ENCODE results near the gene POC1A.

POC1A gene

GRCh38 chr3:52118156-52118875 lies 35.9 kb downstream of the POC1A start:
- H3K27ac Mint-ChIP-seq = no peak overlapping the region
- DNase-seq = no peak

DNA sequence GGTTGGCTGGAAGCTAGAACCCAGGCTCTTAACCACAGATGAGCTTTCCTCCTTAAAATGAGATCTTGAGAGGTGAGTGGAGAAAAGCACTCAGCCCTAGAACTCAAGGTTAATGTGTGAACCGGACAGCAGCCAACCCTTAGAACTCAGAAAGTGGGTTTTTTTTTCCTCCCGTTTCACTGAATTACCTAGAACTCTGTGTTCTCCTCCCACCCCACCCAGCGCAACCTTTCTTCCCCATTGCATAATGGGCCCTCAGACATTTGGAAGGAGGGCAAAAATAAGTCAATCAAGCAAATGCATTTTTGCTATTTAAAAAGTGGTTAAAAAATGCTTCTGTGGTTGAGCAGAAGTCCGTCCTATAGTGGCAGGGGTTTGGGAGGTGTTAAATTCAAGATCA lies 36.7 kb downstream of the POC1A start:
- no peak for ATAC-seq
- Mint-ChIP-seq H3K27me3 (no peaks in the 10 kb centered on the region), H3K4me3 (no peak overlapping the region), H3K27ac (no peak overlapping the region), H3K9me3 (no peaks in the 10 kb centered on the region), H3K4me1 (peaks cover 14% of the 10 kb centered on the region)
- DNase-seq = no peak

More at GRCh38 chr3:52118156-52118875, 35.9 kb downstream of the POC1A start:
- no peak overlapping the region for H3K4me3 Mint-ChIP-seq
- H3K9me3 Mint-ChIP-seq = no peaks in the 10 kb centered on the region
- ATAC-seq = no peak
- H3K4me1 Mint-ChIP-seq = peaks cover 14% of the 10 kb centered on the region
- no peaks in the 10 kb centered on the region for H3K27me3 Mint-ChIP-seq

DNA sequence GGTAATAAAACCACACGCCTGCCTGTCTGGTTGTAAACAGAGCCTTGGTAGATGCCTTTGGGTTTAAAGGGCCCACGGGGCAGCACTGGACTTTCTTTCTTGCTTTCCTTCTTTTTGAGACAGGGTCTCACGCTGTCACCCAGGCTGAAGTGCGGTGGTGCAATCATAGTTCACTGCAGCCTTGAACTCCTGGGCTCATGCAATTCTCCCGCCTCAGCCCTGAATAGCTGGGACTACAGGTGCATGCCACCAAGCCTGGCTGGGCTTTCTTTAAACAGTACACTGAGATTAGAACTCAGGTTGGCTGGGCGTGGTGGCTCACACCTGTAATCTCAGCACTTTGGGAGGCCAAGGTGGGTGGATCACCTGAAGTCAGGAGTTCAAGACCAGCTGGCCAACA lies 42.2 kb downstream of the POC1A start:
- peaks cover 8% of the 10 kb centered on the region for H3K4me1 Mint-ChIP-seq

GRCh38 chr3:52110502-52110901 lies 43.7 kb downstream of the POC1A start:
- no peaks in the 10 kb centered on the region for H3K9me3 Mint-ChIP-seq
- ATAC-seq = no peak
- peaks cover 8% of the 10 kb centered on the region for H3K4me1 Mint-ChIP-seq
- H3K4me3 Mint-ChIP-seq = no peak overlapping the region
- DNase-seq = no peak
- peak overlapping the region in 1 of 2 donors; percentile 33 for H3K27ac Mint-ChIP-seq
- no peaks in the 10 kb centered on the region for H3K27me3 Mint-ChIP-seq

More for the DNA sequence above, 42.2 kb downstream of the POC1A start:
- H3K27me3 Mint-ChIP-seq = no peaks in the 10 kb centered on the region
- H3K9me3 Mint-ChIP-seq = no peaks in the 10 kb centered on the region
- no peak for DNase-seq
- no peak for ATAC-seq
- no peak overlapping the region for H3K27ac Mint-ChIP-seq
- H3K4me3 Mint-ChIP-seq = no peak overlapping the region

DNA sequence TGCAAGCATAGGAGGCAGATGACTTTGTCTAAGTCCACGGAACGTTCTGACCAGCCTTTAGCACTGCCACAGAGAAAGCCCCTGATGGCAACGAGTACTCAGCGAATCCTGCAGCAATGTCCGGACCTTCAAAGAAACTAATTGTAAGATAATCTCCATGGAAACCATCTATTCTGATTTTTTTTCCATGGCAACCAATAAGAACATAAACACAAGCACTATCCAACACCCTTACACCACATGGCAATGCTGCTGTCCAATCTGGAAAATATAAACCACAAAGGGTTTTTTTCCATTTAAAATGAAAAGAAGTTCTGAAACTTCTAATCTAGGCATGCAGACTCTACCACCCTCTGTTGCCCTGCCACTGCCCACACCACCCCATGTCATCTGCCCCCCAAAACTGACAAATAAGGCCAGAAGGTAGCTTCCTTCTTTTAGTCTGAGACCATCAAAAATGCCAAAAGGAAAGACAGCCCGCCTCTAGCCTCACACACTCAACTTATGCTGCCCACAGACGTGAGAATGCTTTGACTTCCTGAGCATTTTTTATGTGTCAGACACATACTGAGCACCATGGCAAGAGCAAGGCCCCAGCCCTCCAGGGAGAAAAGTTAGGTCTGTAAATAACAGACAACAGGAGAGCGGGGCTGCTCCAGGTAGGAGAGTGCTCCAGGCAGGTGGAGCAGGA lies 44.5 kb downstream of the POC1A start:
- no peak for ATAC-seq
- no peaks in the 10 kb centered on the region for H3K9me3 Mint-ChIP-seq
- no peak overlapping the region for H3K4me3 Mint-ChIP-seq
- H3K27ac Mint-ChIP-seq = peak overlapping the region in 1 of 2 donors; percentile 33
- H3K27me3 Mint-ChIP-seq = no peaks in the 10 kb centered on the region
- DNase-seq = no peak
- peaks cover 8% of the 10 kb centered on the region for H3K4me1 Mint-ChIP-seq

DNA sequence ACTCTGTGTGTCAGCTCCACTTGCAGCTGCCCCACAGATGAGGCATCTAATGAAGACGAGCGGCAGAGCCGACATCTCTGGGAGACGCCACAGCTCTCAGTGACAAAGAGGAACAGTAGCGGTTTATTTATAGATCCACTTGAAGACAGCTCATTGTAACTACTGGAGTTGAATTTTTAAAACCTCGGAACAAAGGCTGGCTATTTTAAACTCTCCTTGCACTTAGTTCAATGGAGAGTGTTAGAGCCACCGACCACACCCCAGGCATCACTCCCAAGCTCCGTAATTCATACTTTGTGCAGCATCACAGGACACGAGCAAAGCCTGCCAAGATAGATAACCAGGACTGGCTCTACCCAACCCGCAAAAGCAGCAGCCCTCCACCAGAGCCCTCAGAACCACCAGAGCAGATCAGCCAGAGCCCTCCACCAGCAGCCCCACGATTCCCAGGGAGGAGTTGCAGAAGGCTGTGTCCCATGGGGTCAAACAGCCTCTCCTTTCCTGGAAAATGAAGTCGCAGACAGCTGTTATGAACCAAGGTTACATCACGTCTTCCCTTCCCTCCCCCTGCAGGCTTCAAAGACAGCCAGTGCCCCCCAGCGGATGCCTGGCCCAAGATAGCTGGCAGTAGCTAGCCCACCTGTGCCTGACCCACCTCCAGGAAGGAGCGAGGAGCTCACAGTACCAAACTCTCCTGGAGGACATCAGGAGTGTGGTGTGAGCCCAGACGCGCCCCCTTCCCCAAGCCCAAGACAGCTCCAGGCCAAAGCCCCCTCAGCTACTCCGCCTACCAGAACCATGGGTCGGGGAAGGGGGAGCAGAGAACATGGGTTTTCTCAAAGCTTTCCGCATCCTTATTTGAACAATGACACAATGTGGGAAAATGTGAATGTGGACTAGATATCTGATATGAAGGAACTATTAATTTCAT lies 45.7 kb downstream of the POC1A start:
- H3K4me3 Mint-ChIP-seq = no peak overlapping the region
- ATAC-seq (no peak), DNase-seq (no peak)
- H3K27me3 Mint-ChIP-seq = no peaks in the 10 kb centered on the region
- peaks cover 8% of the 10 kb centered on the region for H3K4me1 Mint-ChIP-seq
- H3K9me3 Mint-ChIP-seq = no peaks in the 10 kb centered on the region
- no peak overlapping the region for H3K27ac Mint-ChIP-seq

DNA sequence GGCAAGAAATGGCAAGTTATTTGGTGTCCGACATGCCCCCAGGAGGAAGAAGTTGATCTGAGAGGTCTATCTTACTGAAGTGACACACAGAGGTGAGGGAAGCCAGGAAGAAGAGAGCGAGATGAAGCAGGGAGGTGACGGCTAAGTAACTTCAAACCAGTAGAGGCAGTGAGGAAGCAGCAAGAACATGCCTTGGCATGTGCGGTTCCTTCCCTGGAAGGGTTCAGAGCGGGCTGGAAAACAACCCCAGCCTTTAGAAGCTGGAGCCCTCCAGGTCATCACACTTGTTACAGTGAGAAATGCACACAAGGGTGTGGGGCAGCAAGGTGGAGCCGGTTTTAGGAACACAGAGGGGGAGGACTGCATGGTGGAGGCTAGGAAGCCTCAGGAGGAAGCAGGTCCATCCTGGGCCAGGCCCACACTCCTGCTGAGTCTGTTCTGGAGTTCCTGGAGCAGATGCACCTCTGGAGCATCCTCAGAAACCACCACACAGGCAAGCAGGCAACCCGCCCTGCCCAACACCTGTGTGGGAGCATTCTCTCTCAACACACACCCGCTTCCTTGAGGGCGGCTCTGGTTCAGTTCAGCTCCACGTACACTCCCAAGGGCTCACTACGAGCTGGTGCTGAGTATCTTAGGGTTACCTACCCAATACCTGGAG lies 47.1 kb downstream of the POC1A start:
- no peaks in the 10 kb centered on the region for H3K27me3 Mint-ChIP-seq
- no peak overlapping the region for H3K27ac Mint-ChIP-seq
- no peak for ATAC-seq
- no peak overlapping the region for H3K4me3 Mint-ChIP-seq
- DNase-seq = no peak
- peaks cover 8% of the 10 kb centered on the region for H3K4me1 Mint-ChIP-seq
- peaks cover 4 to 6% of the 10 kb centered on the region in 2 donors for H3K9me3 Mint-ChIP-seq

DNA sequence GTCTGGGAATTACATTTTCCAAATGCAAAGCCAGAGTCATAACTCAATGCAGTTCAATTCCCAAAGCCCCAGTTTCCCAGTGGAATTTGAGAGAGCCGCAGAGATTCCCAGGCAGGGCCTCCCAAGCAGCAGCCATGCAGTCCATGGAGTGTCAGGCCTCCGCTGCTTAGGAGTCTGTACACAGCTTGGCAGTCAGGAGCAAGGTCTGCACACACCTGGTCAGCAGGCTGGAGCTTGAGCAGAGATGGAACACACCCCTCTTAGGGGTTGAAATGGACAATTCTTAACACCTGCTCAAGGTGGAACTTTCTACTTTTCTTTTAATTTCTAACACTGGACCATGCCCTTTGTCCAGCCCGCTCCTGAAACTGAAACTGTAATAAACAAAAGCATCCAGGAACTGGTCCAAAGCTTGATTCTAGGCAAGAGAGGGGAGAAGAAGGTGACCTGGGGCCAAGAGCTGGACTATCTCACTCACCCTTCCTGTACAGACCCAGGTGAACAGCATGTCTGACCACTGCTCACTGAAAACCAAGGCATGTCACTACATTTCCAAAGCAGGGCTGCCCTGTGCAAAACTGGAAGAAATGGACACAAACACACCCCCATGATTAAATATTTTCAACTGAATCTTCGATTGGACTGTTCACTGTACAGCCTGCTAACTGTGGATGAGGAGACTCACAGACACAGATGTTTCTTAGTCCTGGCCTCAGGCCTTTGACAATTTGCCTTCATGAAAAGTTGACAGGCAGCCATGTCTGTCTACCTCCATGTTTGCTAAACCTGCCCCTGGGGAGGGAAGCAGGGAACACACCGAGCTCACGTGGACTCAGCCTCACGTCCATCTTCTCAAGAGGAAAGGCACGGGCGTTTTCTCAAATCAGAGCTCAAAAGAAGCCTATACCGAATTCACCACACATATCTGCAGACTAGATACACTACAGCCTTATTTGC lies 49.3 kb downstream of the POC1A start:
- DNase-seq (no peak), ATAC-seq (no peak)
- no peak overlapping the region for H3K4me3 Mint-ChIP-seq
- H3K27me3 Mint-ChIP-seq = no peaks in the 10 kb centered on the region
- H3K27ac Mint-ChIP-seq = no peak overlapping the region
- peaks cover 4 to 24% of the 10 kb centered on the region in 2 donors for H3K9me3 Mint-ChIP-seq
- H3K4me1 Mint-ChIP-seq = peaks cover 4% of the 10 kb centered on the region

DNA sequence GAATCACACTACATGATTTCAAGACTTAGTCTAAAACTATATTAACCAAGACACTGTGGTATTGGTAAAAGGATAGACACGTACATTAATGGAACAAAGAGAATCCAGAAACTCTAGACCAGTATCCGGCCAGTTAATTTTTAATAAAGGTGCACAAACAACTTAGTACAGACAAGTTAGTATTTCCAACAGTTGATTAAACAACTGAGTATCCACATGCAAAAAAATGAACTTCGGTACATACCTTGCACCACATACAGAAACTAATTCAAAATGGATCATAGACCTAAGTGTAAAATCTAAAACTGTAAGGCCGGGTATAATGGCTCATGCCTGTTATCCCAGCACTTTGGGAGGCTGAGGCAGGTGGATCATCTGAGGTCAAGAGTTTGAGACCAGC lies 51.3 kb downstream of the POC1A start:
- no peak for ATAC-seq
- Mint-ChIP-seq H3K27me3 (no peaks in the 10 kb centered on the region), H3K4me1 (no peaks in the 10 kb centered on the region), H3K27ac (no peak overlapping the region), H3K9me3 (peaks cover 4 to 24% of the 10 kb centered on the region in 2 donors), H3K4me3 (no peak overlapping the region)
- no peak for DNase-seq

GRCh38 chr3:52099001-52099401 lies 55.2 kb downstream of the POC1A start:
- Mint-ChIP-seq H3K27me3 (no peaks in the 10 kb centered on the region), H3K4me1 (no peaks in the 10 kb centered on the region), H3K27ac (peak overlapping the region in 1 of 2 donors; percentile 83), H3K9me3 (peaks cover 4 to 24% of the 10 kb centered on the region in 2 donors), H3K4me3 (no peak overlapping the region)
- no peak for DNase-seq
- no peak for ATAC-seq

- H3K4me3 Mint-ChIP-seq = no peak overlapping the region
- DNase-seq = no peak
- no peaks in the 10 kb centered on the region for H3K27me3 Mint-ChIP-seq
- peaks cover 4 to 24% of the 10 kb centered on the region in 2 donors for H3K9me3 Mint-ChIP-seq
- H3K4me1 Mint-ChIP-seq = no peaks in the 10 kb centered on the region
- ATAC-seq = no peak
- no peak overlapping the region for H3K27ac Mint-ChIP-seq
Measured at GRCh38 chr3:52097851-52098507, 56.2 kb downstream of the POC1A start.

GRCh38 chr3:52095990-52096775 lies 58.0 kb downstream of the POC1A start:
- no peaks in the 10 kb centered on the region for H3K4me1 Mint-ChIP-seq

More at GRCh38 chr3:52095990-52096775, 58.0 kb downstream of the POC1A start:
- Mint-ChIP-seq H3K9me3 (peaks cover 0 to 9% of the 10 kb centered on the region in 2 donors), H3K27me3 (no peaks in the 10 kb centered on the region), H3K4me3 (no peak overlapping the region), H3K27ac (no peak overlapping the region)
- DNase-seq (no peak), ATAC-seq (peak; percentile 57)

Measured in stimulated activated naive CD8-positive, alpha-beta T cell treated with anti-CD3 and anti-CD28 coated beads, Interleukin-15, amount 100 ng/mL, for 72 hours (primary cell).